ELF-1 (cell line): Measurements from ENCODE around the gene GPR63.

Experiments used
- DNase-seq: peaks from one replicate; pipeline ENCODE4 v3.0.0-alpha.2; 2016; ENCODE audit warnings: low read depth, low spot score

GPR63 gene

GRCh38 chr6:96761794-96762193 is 75.5 kb downstream of the GPR63 start:
- DNase-seq = no peak

GRCh38 chr6:96760153-96760687 is 77.1 kb downstream of the GPR63 start:
- DNase-seq = no peak

GRCh38 chr6:96755096-96755495 is 82.2 kb downstream of the GPR63 start:
- no peak for DNase-seq

GRCh38 chr6:96749891-96750290 is 87.4 kb downstream of the GPR63 start:
- no peak for DNase-seq
